Thyroid gland (tissue), 4 donors: ENCODE measurements around the gene IGFBP5.

Experiments
- CTCF ChIP-seq, 6 experiments: fragments of 200-600 bp in 3 of 6; fragments of 450-650 bp in 3 of 6; sonication (generic) in 3 of 6; IDR thresholded peaks; one replicate each; pipeline ENCODE4 v1.5.1; 2016 to 2019; ENCODE audit warnings: antibody characterized with exemption in 6 of 6, mild to moderate bottlenecking in 2 of 6, inconsistent platforms in 1 of 6, moderate library complexity in 1 of 6
- POLR2A ChIP-seq, 2 donors: fragments of 450-650 bp; IDR thresholded peaks; one replicate each; pipeline ENCODE4 v1.6.1; 2017; ENCODE audit warnings: antibody characterized with exemption in 2 of 2, mild to moderate bottlenecking in 2 of 2, moderate library complexity in 1 of 2

- TF ChIP-seq CTCF (IDR thresholded peaks at IDR 0.05) (no peak), POLR2A (IDR thresholded peaks at IDR 0.05) (no peak)
Measured at GRCh38 chr2:216672466-216672865, 22.9 kb downstream of the IGFBP5 start.
